HG03064 (cell line): ENCODE results near the gene TIGD3.
"Not testable (repeated sequence)": the region's sequence is repeated elsewhere in the genome, so short reads cannot be mapped to it uniquely, and the experiment has no call there.

Source experiments
- ATAC-seq: cut with Tn5 transposase; IDR thresholded peaks from one replicate; pipeline ENCODE4 v1.9.1; 2021; ENCODE audit warnings: low read depth; ENCODE audit not compliant: unreplicated experiment

Gene TIGD3

GRCh38 chr11:65325435-65325834, 29.1 kb upstream of the TIGD3 start:
- no peak for ATAC-seq

- no peak for ATAC-seq
Measured at GRCh38 chr11:65327021-65327420, 27.5 kb upstream of the TIGD3 start.

- ATAC-seq, result no peak
Measured at GRCh38 chr11:65329478-65329877, 25.1 kb upstream of the TIGD3 start.

GRCh38 chr11:65329944-65330403, 24.6 kb upstream of the TIGD3 start:
- ATAC-seq, result no peak

- no peak for ATAC-seq
Measured at GRCh38 chr11:65330544-65330943, 24.0 kb upstream of the TIGD3 start.

GRCh38 chr11:65332591-65332990, 22.0 kb upstream of the TIGD3 start:
- ATAC-seq, result not testable (repeated sequence)

GRCh38 chr11:65334696-65335295, 19.8 kb upstream of the TIGD3 start:
- ATAC-seq, result no peak

GRCh38 chr11:65338676-65339075, 15.9 kb upstream of the TIGD3 start:
- ATAC-seq, result no peak

- no peak for ATAC-seq
Measured at GRCh38 chr11:65340226-65340625, 14.3 kb upstream of the TIGD3 start.

- ATAC-seq, result no peak
Measured at GRCh38 chr11:65341856-65342255, 12.7 kb upstream of the TIGD3 start.

- no peak for ATAC-seq
Measured at GRCh38 chr11:65351511-65351910, 3.0 kb upstream of the TIGD3 start.

GRCh38 chr11:65352783-65353182, 1.8 kb upstream of the TIGD3 start:
- no peak for ATAC-seq

- ATAC-seq, result no peak
Measured at GRCh38 chr11:65353376-65353775, 1.2 kb upstream of the TIGD3 start.

GRCh38 chr11:65353900-65354264, 669 bp upstream of the TIGD3 start:
- ATAC-seq, result no peak

- ATAC-seq, result peak; percentile 40
Measured at GRCh38 chr11:65355013-65355775, 643 bp downstream of the TIGD3 start.

GRCh38 chr11:65355776-65356393, 1.3 kb downstream of the TIGD3 start:
- no peak for ATAC-seq

GRCh38 chr11:65356394-65356972, 1.9 kb downstream of the TIGD3 start:
- ATAC-seq, result no peak

- no peak for ATAC-seq
Measured at GRCh38 chr11:65357856-65358356, 3.4 kb downstream of the TIGD3 start.

GRCh38 chr11:65362320-65362931, 7.9 kb downstream of the TIGD3 start:
- no peak for ATAC-seq

- no peak for ATAC-seq
Measured at GRCh38 chr11:65362966-65363365, 8.4 kb downstream of the TIGD3 start.

GRCh38 chr11:65363770-65364169, 9.2 kb downstream of the TIGD3 start:
- ATAC-seq, result no peak
